ENCODE data around the gene MAFF. TPM values are rescaled to one million over a fixed set of nuclear protein-coding genes. Genes with fewer than 3 reads are reported as not detected.

Gene MAFF
- total RNA-seq, 1 donor from 2014 or later = 4.5 TPM

- Mint-ChIP-seq H3K9me3 (no peaks in the 10 kb centered on the region), H3K27ac (no peak overlapping the region), H3K4me3 (no peak overlapping the region), H3K4me1 (peaks cover 14% of the 10 kb centered on the region), H3K27me3 (no peaks in the 10 kb centered on the region), H3K36me3 (ENCODE audit: low read depth) (peaks cover 26% of the 10 kb centered on the region)
- intact Hi-C loops (cut with micrococcal nuclease) = no loop called here
- DNase-seq (no peak), ATAC-seq (ENCODE audit: low read depth) (no peak)
- TF ChIP-seq CTCF (IDR thresholded peaks at IDR 0.05) = no peak
- ChIA-PET CTCF (no interaction called here), POLR2A (no interaction called here)
Measured at GRCh38 chr22:38243007-38243765, 41.4 kb downstream of the MAFF start.

- Mint-ChIP-seq H3K27me3 (no peaks in the 10 kb centered on the region), H3K4me1 (peaks cover 14% of the 10 kb centered on the region), H3K27ac (no peak overlapping the region), H3K36me3 (ENCODE audit: low read depth) (peaks cover 23% of the 10 kb centered on the region), H3K4me3 (no peak overlapping the region), H3K9me3 (no peaks in the 10 kb centered on the region)
- DNase-seq (no peak), ATAC-seq (ENCODE audit: low read depth) (no peak)
- TF ChIP-seq CTCF (IDR thresholded peaks at IDR 0.05) = no peak
- CTCF ChIA-PET = interaction anchor here (0.6 kb wide), 1 partner anchor 18 kb away, joined by 3 read pairs; no protein-coding TSS in a partner anchor
- POLR2A ChIA-PET = no interaction called here
- intact Hi-C loops (cut with micrococcal nuclease) = no loop called here
Measured at GRCh38 chr22:38244106-38244505, 42.3 kb downstream of the MAFF start.

- H3K27ac Mint-ChIP-seq = no peak overlapping the region
- H3K36me3 Mint-ChIP-seq (ENCODE audit: low read depth) = peaks cover 21% of the 10 kb centered on the region
- no peaks in the 10 kb centered on the region for H3K9me3 Mint-ChIP-seq
- no peak for TF ChIP-seq CTCF (IDR thresholded peaks at IDR 0.05)
- peaks cover 14% of the 10 kb centered on the region for H3K4me1 Mint-ChIP-seq
- ATAC-seq (ENCODE audit: low read depth) = peak; percentile 77
- DNase-seq = no peak
- ChIA-PET CTCF (interaction anchor here (0.6 kb wide), 1 partner anchor 28 kb away, joined by 3 read pairs; no protein-coding TSS in a partner anchor), POLR2A (interaction anchor here (0.5 kb wide), 1 partner anchor 38 kb away, joined by 3 read pairs; no protein-coding TSS in a partner anchor)
- intact Hi-C loops (cut with micrococcal nuclease) = no loop called here
- H3K27me3 Mint-ChIP-seq = no peaks in the 10 kb centered on the region
- no peak overlapping the region for H3K4me3 Mint-ChIP-seq
Measured at GRCh38 chr22:38246046-38246658, 44.4 kb downstream of the MAFF start.

GRCh38 chr22:38246692-38247091 is 44.9 kb downstream of the MAFF start:
- H3K36me3 Mint-ChIP-seq (ENCODE audit: low read depth) = peaks cover 19% of the 10 kb centered on the region
- no peak for DNase-seq
- no peaks in the 10 kb centered on the region for H3K9me3 Mint-ChIP-seq
- no peak for TF ChIP-seq CTCF (IDR thresholded peaks at IDR 0.05)
- H3K4me3 Mint-ChIP-seq = no peak overlapping the region
- no peak overlapping the region for H3K27ac Mint-ChIP-seq
- H3K4me1 Mint-ChIP-seq = peaks cover 14% of the 10 kb centered on the region
- CTCF ChIA-PET = no interaction called here
- H3K27me3 Mint-ChIP-seq = no peaks in the 10 kb centered on the region
- no peak for ATAC-seq (ENCODE audit: low read depth)
- POLR2A ChIA-PET = interaction anchor here (0.5 kb wide), 1 partner anchor 38 kb away, joined by 3 read pairs; no protein-coding TSS in a partner anchor
- intact Hi-C loops (cut with micrococcal nuclease) = no loop called here

GRCh38 chr22:38247713-38248112 is 45.9 kb downstream of the MAFF start:
- peaks cover 14% of the 10 kb centered on the region for H3K4me1 Mint-ChIP-seq
- H3K27me3 Mint-ChIP-seq = no peaks in the 10 kb centered on the region
- CTCF ChIA-PET = no interaction called here
- ATAC-seq (ENCODE audit: low read depth) (no peak), DNase-seq (no peak)
- H3K36me3 Mint-ChIP-seq (ENCODE audit: low read depth) = peaks cover 19% of the 10 kb centered on the region
- no peaks in the 10 kb centered on the region for H3K9me3 Mint-ChIP-seq
- intact Hi-C loops (cut with micrococcal nuclease) = no loop called here
- no peak for TF ChIP-seq CTCF (IDR thresholded peaks at IDR 0.05)
- H3K27ac Mint-ChIP-seq = no peak overlapping the region
- no peak overlapping the region for H3K4me3 Mint-ChIP-seq
- POLR2A ChIA-PET = no interaction called here
